ENCODE results near the gene MAS1. TPM values are rescaled to one million over a fixed set of nuclear protein-coding genes. Genes with fewer than 3 reads are reported as not detected.

Gene MAS1
- total RNA-seq, 6 donors from 2014 or later, result 0.03 TPM; not detected in 5

GRCh38 chr6:159935065-159935464 lies 44.3 kb downstream of the MAS1 start:
- H3K27ac ChIP-seq, result no peak overlapping the region
- ATAC-seq (ENCODE audit: low FRiP score in 2 of 2) (peak in 1 of 2 donors; percentile 48), DNase-seq (no peak)
- H3K27me3 ChIP-seq, result no peaks in the 10 kb centered on the region
- TF ChIP-seq EP300 (IDR thresholded peaks at IDR 0.05) (no peak), POLR2A (IDR thresholded peaks at IDR 0.05) (no peak), CTCF (IDR thresholded peaks at IDR 0.05) (no peak), POLR2AphosphoS5 (IDR thresholded peaks at IDR 0.05) (no peak)
- H3K4me1 ChIP-seq, result peaks cover 0 to 4% (median 0%) of the 10 kb centered on the region in 4 donors
- no peak overlapping the region for H3K4me3 ChIP-seq
- H3K36me3 ChIP-seq, result no peaks in the 10 kb centered on the region
- WGBS, 2 donors, result 57 to 59% methylated on average over 2 of the region's 2 CpGs
- no peaks in the 10 kb centered on the region for H3K9me3 ChIP-seq

GRCh38 chr6:159935633-159936032 lies 44.8 kb downstream of the MAS1 start:
- peak in 1 of 2 donors; percentile 28 for ATAC-seq (ENCODE audit: low FRiP score in 2 of 2)
- Histone ChIP-seq H3K4me3 (no peak overlapping the region), H3K27me3 (no peaks in the 10 kb centered on the region), H3K4me1 (peaks cover 0 to 3% (median 0%) of the 10 kb centered on the region in 4 donors), H3K9me3 (no peaks in the 10 kb centered on the region), H3K36me3 (no peaks in the 10 kb centered on the region), H3K27ac (no peak overlapping the region)
- no peak for DNase-seq
- 98 to 100% methylated on average over 2 of the region's 2 CpGs for WGBS, 2 donors
- TF ChIP-seq POLR2AphosphoS5 (IDR thresholded peaks at IDR 0.05) (no peak), EP300 (IDR thresholded peaks at IDR 0.05) (no peak), CTCF (IDR thresholded peaks at IDR 0.05) (no peak), POLR2A (IDR thresholded peaks at IDR 0.05) (no peak)

GRCh38 chr6:159939591-159940016 lies 48.8 kb downstream of the MAS1 start:
- DNase-seq (no peak), ATAC-seq (ENCODE audit: low FRiP score in 2 of 2) (no peak)
- Histone ChIP-seq H3K4me3 (no peak overlapping the region), H3K27ac (no peak overlapping the region), H3K27me3 (no peaks in the 10 kb centered on the region), H3K9me3 (peaks cover 0 to 9% (median 4%) of the 10 kb centered on the region in 4 donors), H3K4me1 (peaks cover 0 to 9% (median 7%) of the 10 kb centered on the region in 4 donors), H3K36me3 (no peaks in the 10 kb centered on the region)
- 77 to 78% methylated on average over 6 of the region's 6 CpGs for WGBS, 2 donors
- TF ChIP-seq CTCF (IDR thresholded peaks at IDR 0.05), result no peak
- TF ChIP-seq POLR2A (IDR thresholded peaks at IDR 0.05), result no peak
- TF ChIP-seq POLR2AphosphoS5 (IDR thresholded peaks at IDR 0.05), result no peak
- no peak for TF ChIP-seq EP300 (IDR thresholded peaks at IDR 0.05)

Other genes starting within 250 kb of the MAS1 start
- gene SOD2, start 197.7 kb upstream of the MAS1 start, total RNA-seq, result 100 to 1,000 TPM; 116 to 478 (median 295) TPM
- 100 to 1,000 TPM in 2 of 6 donors, 10 to 100 TPM in 4; 67.0 to 123 (median 90.6) TPM for gene WTAP, start 163.5 kb upstream of the MAS1 start, total RNA-seq
- 10 to 100 TPM in 4 of 6 donors, 1 to 10 TPM in 2; 5.2 to 62.5 (median 30.5) TPM for gene ACAT2, start 128.9 kb upstream of the MAS1 start, total RNA-seq
- 100 to 1,000 TPM in 3 of 6 donors, 10 to 100 TPM in 3; 43.0 to 128 (median 95.2) TPM for gene TCP1, start 101.4 kb upstream of the MAS1 start, total RNA-seq
- gene MRPL18, start 100.5 kb upstream of the MAS1 start, total RNA-seq, result 10 to 100 TPM; 18.9 to 61.5 (median 58.7) TPM
- 1 to 10 TPM in 1 of 6 donors, under 1 TPM in 1, not detected in 4; 0.37 to 1.0 TPM for gene PNLDC1, start 90.7 kb upstream of the MAS1 start, total RNA-seq
- gene IGF2R, start 78.1 kb downstream of the MAS1 start, total RNA-seq, result 100 to 1,000 TPM; 103 to 150 (median 128) TPM
- 1 to 10 TPM in 5 of 6 donors, under 1 TPM in 1; 0.67 to 4.2 (median 2.0) TPM for gene SLC22A1, start 230.8 kb downstream of the MAS1 start, total RNA-seq